GM19452 (cell line): ENCODE measurements around the gene MOB3C.
"Not testable (repeated sequence)": the region's sequence is repeated elsewhere in the genome, so short reads cannot be mapped to it uniquely, and the experiment has no call there.

Experiments used
- ATAC-seq: cut with Tn5 transposase; IDR thresholded peaks from one replicate; pipeline ENCODE4 v1.9.1; 2021; ENCODE audit not compliant: unreplicated experiment

Gene MOB3C

DNA sequence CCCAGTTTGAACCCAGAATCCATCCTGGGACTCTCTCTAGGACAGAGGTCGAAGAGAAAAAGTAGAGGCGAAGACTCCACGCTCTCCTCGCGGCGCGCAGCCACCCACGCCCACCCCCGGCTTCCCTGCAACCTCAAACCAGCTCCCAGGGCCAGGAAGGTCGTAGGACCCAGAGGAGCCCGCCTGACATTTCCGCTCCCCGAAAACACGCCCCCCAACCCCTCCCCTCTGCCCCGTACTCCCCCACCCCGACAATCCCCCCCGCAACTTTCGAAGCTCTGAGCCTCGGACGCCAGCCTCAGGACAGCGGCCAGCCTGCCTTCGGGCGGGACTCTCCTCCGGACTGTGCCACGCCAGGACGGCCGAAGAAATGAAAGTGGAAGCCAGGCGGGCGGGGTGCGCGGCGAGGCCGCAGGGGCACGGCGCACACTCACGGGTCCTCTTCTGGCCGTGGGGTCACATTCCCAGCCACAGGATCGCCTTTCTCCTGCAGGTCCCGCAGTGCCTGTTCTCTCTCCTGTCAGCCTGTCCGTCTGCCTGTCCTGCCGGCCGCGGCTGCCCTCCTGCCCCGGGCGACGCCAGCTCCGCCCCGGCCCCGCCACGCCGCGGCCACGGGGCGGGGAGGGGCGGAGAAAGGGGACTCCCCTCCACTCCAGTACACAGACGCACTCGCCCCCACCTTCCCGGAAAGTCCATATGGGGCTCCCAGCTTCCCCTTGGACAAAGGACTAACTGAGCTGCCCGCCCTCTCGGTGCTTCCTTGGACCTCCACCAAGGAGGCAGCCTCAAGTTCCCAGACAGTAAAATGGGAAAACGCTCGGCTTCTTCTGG, at the start of gene MOB3C:
Gene MOB3C, minus strand, starts transcription at position 535 of the 831 bp plus-strand sequence. CDS start 3,490 bp downstream, outside the sequence.
- peak; percentile 68 for ATAC-seq

DNA sequence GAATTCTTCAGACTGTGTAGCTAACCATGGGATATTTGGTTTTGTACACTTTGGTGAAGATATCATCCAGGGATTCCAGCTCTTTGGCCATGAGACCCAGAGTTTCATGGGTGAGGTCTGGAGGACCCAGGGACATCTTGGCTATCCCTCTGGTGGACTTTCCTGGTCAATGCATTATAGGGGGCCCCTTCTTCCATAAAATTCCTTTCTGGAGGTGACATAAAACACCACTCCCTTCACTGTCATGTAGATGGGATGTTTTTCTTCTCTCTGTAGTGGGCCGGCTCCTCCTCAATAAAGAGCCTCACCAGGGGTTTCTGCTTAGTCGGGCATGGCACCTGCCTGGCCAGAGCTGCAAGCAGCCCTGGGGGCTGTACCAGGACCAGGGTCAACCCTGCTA, 49.4 kb upstream of the MOB3C start:
- no peak for ATAC-seq

DNA sequence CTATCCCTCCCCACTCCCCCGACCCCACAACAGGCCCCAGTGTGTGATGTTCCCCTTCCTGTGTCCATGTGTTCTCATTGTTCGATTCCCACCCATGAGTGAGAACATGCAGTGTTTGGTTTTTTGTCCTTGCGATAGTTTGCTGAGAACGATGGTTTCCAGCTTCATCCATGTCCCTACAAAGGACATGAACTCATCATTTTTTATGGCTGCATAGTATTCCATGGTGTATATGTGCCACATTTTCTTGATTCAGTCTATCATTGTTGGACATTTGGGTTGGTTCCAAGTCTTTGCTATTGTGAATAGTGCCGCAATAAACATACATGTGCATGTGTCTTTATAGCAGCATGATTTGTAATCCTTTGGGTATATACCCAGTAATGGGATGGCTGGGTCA, 46.3 kb upstream of the MOB3C start:
- not testable (repeated sequence) for ATAC-seq

DNA sequence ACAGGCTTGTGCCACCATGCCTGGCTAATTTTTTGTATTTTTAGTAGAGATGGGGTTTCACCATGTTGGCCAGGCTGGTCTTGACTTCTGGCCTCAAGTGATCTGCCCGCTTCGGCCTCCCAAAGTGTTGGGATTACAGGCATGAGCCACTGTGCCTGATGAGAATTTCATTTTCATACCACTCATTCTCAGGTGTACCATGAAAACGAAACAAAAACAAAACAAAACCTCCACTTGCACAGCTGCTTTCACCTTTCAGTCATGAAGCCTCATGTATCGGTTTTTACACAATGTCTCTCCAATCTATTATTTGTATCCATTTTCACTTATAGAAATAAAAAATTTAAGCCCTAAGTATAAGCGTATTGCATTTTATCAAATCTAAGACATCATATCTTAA, 43.5 kb upstream of the MOB3C start:
- ATAC-seq: peak; percentile 72

DNA sequence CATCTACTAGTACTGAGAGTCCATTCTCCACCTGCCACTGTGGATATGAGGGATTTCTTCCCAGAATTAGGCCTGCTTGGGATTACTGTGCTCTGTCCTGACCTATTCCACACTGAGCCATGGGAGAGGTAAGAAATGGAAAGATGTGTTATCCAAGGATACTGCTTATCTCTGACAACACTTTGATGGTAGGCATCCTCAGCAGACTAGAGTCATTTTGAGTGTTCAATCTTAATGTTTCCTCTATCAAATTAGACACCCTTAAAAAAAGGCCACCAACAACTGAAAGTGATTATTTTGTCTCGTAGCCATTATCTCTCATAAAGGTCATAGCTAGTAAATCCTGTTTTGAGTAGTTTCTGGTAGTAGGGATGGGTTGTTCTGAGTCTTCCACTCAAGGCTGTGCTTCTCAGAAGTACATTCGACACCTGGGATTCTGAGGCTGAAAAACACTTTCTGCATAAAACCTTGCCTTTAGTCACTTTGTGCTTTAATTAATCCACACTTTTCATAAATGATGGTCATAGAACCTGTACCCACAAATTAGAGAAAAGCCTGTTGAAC, 42.8 kb upstream of the MOB3C start:
- no peak for ATAC-seq

DNA sequence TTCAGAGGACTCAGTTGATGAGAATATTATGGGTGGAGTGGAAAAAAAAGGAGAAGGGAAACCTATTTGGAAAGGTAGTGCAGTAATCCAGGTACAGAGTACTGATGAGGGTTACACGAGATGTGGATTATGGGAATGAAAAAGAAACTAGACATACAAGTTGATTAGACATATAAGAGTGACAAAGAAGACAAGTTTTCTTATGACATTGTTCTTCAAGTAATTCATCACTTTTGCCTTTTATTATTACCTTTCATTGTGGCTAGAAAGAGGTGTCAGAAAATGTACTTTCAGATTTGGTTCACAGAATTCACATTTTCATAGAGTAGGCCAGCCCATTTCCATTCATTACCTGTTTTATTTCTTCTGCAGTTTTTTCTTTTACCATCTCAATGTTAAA, 41.2 kb upstream of the MOB3C start:
- ATAC-seq: no peak

DNA sequence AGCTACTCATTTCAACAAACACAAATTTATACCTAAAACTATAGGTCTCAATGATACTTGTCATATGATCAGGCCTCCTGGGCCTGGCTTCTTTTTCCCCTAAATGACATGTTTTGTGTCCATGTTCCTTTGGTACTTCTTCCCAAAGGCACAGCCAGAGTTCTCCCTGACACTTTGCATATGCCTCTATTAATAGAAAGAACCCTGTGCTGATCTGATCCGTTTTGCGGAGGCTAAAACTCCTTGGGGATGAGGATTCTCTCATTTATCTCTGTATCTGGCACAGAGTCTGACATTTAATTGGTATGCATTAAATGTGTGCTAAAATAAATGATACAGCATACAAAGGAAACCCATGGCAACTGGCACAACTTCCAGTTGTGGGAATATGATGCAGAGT, 40.0 kb upstream of the MOB3C start:
- no peak for ATAC-seq

DNA sequence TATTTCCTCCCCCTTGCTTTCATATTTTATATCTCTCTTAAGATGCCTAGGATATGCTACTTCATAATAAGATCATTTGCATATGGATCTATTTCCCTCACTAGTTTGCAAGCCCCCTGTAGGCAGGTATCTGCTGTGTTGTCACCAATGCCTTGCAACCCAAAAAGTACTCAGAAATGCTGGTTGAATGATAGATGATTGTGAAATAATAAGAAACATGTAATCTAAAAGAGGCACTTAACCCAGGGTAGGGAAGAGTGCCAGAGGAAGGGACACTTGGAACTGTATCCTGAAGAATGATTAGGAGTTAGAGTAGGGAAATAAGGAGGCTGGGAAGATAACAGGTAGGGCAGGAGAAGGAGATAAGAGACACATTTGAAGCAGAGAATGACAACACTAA, 39.2 kb upstream of the MOB3C start:
- no peak for ATAC-seq

DNA sequence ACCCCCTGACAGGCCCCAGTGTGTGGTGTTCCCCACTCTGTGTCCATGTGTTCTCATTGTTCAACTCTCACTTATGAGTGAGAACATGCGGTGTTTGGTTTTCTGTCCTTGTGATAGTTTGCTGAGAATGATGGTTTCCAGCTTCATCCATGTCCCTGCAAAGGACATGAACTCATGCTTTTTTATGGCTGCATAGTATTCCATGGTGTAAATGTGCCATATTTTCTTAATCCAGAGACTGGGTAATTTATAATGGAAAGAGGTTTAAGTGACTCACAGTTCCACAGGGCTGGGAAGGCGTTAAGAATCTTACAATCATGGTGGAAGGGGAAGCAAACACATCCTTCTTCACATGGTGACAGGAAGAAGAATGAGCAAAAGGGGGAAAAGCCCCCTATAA, 38.1 kb upstream of the MOB3C start:
- not testable (repeated sequence) for ATAC-seq

DNA sequence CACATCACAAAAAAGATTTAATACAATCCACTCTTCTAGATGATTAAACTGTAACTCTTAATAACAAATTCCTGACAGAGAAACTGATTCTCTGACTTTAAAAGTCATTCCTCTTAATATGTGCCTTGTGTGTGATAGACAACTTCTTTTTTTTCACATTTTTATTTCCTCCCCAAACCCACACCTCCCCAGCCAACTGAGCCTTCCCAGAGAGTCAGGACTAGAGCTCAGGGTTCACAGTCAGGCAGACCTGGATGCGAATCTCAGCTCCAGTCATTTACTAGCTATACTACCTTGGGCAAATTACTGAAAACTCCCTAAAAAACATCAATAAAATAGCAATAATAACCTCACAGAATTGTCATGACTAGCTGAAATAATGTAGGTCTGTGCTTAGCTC, 37.4 kb upstream of the MOB3C start:
- ATAC-seq: no peak

DNA sequence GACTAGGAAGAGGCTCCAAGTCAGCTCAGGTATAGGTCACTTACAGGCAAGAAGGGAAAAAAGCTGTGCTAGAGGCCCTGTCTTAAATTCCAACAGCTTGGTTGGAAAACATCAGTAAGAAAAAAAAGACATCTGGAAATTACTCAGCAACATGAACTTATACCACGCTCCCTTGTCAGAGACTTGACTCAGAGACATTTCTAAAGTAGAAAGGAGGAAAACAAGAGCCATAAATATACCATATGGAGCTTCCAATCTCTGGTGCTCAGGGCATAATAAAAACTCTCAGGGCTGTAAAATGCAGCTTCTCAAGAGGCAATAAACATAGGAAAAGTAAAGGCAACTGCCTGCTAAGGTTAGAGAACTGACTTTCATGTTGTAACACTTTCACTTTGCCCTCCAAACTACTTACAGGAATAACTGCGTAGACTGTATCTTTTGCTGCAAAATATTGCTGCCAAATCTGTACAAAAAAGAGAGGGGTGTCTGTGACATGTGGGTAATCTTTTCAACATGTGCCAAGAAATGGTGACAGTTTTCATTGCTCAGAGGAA, 36.9 kb upstream of the MOB3C start:
- no peak for ATAC-seq

DNA sequence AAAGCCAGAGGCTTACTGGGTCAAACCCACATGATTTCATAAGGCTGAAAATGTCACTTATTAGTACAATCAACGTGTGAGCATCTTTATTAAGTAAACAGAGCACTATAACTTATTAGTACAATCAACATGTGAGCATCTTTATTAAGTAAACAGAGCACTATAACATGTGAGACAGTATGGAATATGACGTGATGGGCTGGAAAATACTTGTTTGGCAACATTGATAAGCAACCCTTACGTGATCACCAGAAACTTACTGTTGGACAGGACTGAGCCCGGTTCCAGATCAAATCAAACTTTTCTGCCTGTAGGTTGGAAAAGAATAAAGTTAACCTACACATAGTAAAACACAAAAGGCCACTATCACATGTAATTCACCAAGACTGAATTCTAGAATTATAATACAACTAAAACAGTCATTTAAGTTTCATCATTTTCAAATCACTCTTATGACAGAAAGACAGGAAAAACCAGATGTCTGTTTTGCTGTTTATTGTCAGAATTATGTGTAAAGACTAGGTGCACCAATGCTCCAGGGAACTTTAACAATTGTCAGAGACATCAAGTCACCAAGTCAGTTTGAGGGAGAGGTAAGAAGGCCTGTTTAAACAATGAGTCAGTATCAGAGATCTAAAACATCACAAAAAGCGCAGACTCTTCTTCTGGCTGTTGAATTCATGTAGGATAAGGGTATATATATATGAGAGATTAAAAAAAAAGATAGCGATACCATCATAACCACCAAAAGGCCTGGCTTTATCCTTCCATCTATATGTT, 35.9 kb upstream of the MOB3C start:
- ATAC-seq: no peak

DNA sequence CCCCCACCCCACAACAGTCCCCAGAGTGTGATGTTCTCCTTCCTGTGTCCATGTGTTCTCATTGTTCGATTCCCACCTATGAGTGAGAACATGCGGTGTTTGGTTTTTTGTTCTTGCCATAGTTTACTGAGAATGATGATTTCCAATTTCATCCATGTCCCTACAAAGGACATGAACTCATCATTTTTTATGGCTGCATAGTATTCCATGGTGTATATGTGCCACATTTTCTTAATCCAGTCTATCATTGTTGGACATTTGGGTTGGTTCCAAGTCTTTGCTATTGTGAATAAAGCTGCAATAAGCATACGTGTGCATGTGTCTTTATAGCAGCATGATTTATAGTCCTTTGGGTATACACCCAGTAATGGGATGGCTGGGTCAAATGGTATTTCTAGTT, 34.5 kb upstream of the MOB3C start:
- ATAC-seq: not testable (repeated sequence)

DNA sequence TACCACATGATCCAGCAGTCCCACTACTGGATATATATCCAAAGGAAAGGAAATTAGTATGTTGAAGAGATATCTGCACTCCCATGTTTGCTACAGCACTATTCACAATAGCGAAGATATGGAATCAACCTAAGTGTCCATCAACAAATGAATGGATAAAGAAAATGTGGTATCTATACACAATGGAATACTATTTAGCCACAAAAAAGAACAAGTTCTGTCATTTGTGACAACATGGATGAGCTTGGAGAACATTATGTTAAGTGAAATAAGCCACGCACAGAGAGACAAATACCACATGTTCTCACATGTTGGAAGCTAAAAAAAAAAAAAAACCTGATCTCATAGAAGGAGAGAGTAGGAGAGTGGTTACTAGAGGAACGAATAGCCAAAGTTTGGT, 33.9 kb upstream of the MOB3C start:
- no peak for ATAC-seq

DNA sequence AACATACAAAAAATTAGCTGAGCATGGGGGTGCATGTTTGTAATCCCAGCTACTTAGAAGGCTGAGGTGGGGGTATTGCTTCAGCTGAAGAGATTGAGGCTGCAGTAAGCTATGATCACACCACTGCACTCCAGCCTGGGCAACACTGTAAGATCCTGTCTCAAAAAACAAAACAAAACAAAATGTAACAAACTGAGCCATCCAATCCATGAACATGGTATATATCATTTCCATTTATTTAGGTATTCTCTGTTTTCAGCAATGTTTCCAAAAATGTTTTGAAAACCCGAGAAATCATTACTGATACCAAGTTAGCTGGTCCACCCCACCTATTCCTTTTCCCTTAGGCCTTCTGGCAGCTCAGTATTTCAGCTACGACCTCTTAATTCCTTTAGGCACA, 33.2 kb upstream of the MOB3C start:
- ATAC-seq: no peak

DNA sequence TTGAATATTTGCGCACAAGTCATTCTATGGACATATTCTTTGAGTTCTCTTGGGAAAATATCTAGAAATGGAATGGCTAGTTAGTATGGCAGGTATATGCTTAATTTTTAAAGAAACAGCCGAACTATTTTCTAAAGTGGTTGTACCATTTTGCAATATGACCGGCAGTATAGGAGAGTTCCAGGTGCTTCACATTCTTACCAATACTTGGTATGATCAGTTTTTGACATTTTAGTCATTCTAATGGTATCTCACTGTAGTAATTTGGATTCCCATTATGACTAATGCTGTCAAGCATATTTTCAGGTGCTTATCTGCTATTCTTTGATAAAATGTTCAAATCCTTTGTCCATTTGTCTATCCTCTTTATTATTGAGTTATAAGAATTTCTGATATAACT, 31.0 kb upstream of the MOB3C start:
- no peak for ATAC-seq

DNA sequence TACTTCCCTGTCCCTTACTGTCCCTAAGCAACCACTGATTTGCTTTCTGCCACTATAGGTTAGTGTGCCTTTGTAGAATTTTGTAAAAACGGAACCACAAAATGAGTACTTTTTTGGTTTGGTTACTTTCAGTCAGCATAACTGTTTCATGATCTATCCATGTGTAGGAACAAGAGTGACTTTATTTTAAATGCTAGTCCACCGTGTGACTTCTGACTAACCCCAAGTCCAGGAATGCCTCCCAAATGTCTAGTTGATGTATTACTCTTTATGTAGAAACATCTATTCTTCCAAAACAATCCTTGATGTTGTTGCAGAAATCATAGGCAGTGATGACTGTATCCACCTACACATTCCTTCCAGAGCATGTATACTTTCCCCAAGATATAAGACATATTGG, 30.2 kb upstream of the MOB3C start:
- ATAC-seq: no peak

DNA sequence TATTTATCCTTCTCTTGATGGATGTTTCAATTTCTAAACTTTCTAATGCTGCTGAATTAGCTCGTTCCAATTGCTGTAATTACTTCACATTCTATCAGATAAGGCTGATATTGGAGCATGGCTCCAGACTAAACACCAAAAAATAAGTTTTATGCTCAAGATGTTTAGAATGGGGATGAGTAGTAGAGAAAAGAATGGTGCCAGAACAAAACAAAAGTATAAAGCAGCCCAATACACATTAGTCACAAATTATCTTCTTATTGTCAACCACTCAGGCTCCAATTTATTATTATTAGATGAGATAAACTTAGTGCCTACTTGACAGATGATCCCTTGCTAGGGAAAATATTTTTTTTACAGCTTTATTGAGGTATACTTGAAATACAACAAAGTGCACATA, 29.7 kb upstream of the MOB3C start:
- ATAC-seq: no peak

DNA sequence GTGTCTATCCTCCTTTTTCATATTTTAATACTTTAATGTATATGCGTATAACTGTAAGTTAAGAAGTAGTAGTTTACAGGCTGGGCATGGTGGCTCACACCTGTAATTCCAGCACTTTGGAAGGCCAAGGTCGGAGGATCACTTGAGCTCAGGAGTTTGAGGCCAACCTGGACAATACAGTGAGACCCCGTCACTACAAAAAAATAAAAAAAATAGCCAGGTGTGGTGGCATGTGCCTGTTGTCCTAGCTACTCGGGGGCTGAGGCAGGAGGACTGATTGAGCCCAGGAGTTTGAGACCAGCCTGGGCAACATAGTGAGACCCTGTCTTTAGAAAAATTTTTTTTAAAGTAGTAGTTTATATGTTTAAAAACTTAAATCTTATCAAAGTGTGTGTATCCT, 29.2 kb upstream of the MOB3C start:
- no peak for ATAC-seq

DNA sequence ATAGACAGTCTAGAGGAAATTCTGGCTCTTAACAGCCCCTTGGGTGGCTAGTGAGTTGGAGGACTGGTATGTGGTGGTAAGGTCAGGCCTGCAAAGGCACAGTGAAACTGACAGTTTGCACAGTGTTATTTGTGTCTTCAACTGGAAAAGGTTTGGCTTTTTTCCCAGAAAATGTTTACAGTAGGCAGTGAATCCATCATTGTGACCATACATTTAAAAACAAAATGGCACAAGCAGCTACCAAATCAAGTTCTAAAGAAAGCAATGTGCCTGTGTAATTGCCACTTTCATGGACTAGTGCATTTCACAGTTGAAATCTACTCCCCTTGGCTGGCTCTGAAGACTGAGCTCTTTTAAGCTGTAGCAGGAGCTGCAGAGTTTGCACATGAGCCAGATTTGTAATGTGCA, 26.8 kb upstream of the MOB3C start:
- ATAC-seq: no peak

DNA sequence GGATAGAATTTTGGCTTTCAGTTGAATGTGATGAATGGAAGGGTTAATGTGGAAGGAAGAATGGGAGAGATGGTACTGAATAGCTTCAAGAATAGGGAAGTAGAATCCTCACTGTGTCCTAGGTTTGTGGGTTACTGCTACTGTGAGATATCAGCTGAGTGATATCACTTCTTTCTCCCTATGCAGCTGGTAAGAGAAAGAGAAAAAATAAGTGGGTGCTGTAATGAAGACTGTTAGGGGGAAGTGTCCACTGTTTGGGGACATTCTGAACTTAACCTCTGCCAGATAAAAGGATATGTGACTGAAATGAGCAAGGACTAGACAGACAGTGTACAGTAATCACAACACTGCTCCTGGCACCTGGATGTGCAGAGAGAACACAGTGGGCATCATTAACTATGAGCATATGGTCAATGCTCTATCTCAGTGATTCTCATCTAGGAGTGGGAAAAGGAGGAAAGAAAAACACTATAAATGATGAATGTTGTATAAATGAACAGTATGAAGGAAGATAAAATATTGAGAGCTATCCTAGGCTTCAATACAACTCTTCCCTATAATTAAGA, 25.6 kb upstream of the MOB3C start:
- no peak for ATAC-seq
